Astrocyte (in vitro differentiated cells and primary cell): ENCODE measurements around the gene C1orf116. TPM values are rescaled to one million over a fixed set of nuclear protein-coding genes. Genes with fewer than 3 reads are reported as not detected.

Source experiments
- DNase-seq: peaks from one replicate; pipeline ENCODE4 v3.0.0-alpha.2; 2010; ENCODE audit warnings: low read depth
- FAIRE-seq: peaks from 2 replicates; lab custom pipeline; 2011; peaks lifted over from hg19 to GRCh38; lab: Jason Lieb, UNC
- H2AFZ ChIP-seq: 2 replicates; pipeline ENCODE4 v1.6.0; 2012; ENCODE audit warnings: low read depth, low read length, inconsistent platforms
- H3K27ac ChIP-seq: 2 replicates; pipeline ENCODE4 v1.5.1; 2011; ENCODE audit warnings: low read depth, low read length, inconsistent platforms
- H3K27me3 ChIP-seq: 2 replicates; pipeline ENCODE4 v1.6.0; 2011; ENCODE audit warnings: low read length, inconsistent platforms; ENCODE audit not compliant: insufficient read depth
- H3K36me3 ChIP-seq: 2 replicates; pipeline ENCODE4 v1.5.1; 2011; ENCODE audit warnings: low read length, inconsistent platforms; ENCODE audit not compliant: insufficient read depth
- H3K4me1 ChIP-seq: 2 replicates; pipeline ENCODE4 v1.5.1; 2011; ENCODE audit warnings: low read length, inconsistent platforms; ENCODE audit not compliant: insufficient read depth
- H3K4me2 ChIP-seq: 2 replicates; pipeline ENCODE4 v1.6.0; 2012; ENCODE audit warnings: low read length, inconsistent platforms
- H3K4me3 ChIP-seq: 2 replicates; pipeline ENCODE4 v1.5.1; 2011; ENCODE audit warnings: low read depth, mild to moderate bottlenecking, low read length, inconsistent platforms; ENCODE audit not compliant: insufficient read depth
- H3K79me2 ChIP-seq: 2 replicates; pipeline ENCODE4 v1.6.0; 2012; ENCODE audit warnings: mild to moderate bottlenecking, low read length, inconsistent platforms; ENCODE audit not compliant: insufficient read depth
- H3K9ac ChIP-seq: 2 replicates; pipeline ENCODE4 v1.6.0; 2012; ENCODE audit warnings: mild to moderate bottlenecking, low read length, inconsistent platforms
- H3K9me3 ChIP-seq: 2 replicates; pipeline ENCODE4 v1.5.1; 2012; ENCODE audit warnings: low read depth, mild to moderate bottlenecking, low read length, inconsistent platforms; ENCODE audit not compliant: insufficient read depth
- H4K20me1 ChIP-seq: 2 replicates; pipeline ENCODE4 v1.6.0; 2012; ENCODE audit warnings: low read length, inconsistent platforms; ENCODE audit not compliant: insufficient read depth
- H3K27ac Mint-ChIP-seq: one replicate; pipeline ENCODE4 v1.8.0; 2021; ENCODE audit warnings: mild to moderate bottlenecking, mixed read lengths; ENCODE audit not compliant: unreplicated experiment
- H3K27me3 Mint-ChIP-seq: one replicate; pipeline ENCODE4 v1.8.0; 2021; ENCODE audit warnings: low read depth, mixed read lengths; ENCODE audit not compliant: unreplicated experiment
- H3K36me3 Mint-ChIP-seq: one replicate; pipeline ENCODE4 v1.8.0; 2021; ENCODE audit warnings: low read depth, mixed read lengths; ENCODE audit not compliant: unreplicated experiment
- H3K4me1 Mint-ChIP-seq: one replicate; pipeline ENCODE4 v1.8.0; 2021; ENCODE audit warnings: low read depth, mixed read lengths; ENCODE audit not compliant: unreplicated experiment
- H3K4me3 Mint-ChIP-seq: one replicate; pipeline ENCODE4 v1.8.0; 2021; ENCODE audit warnings: mild to moderate bottlenecking, moderate library complexity, mixed read lengths; ENCODE audit not compliant: unreplicated experiment
- H3K9me3 Mint-ChIP-seq: one replicate; pipeline ENCODE4 v1.8.0; 2021; ENCODE audit warnings: mild to moderate bottlenecking, mixed read lengths; ENCODE audit not compliant: unreplicated experiment
- EZH2 ChIP-seq: IDR thresholded peaks from 2 replicates; pipeline ENCODE4 v1.6.1; 2012; ENCODE audit warnings: mild to moderate bottlenecking, low read length, inconsistent platforms; ENCODE audit not compliant: insufficient read depth
- total RNA-seq: library from RNA; stranded (reverse); gene quantifications from 2 replicates; pipeline ENCODE4 v1.2.1, GENCODE V29; 2021
- TF ChIP-seq, protein P1 (sequence below): IDR thresholded peaks from 2 replicates; pipeline ENCODE4 v1.5.1; 2011; ENCODE audit warnings: low read depth, mild to moderate bottlenecking, inconsistent platforms, low read length, moderate library complexity; ENCODE audit not compliant: insufficient read depth

Gene C1orf116
- total RNA-seq, 1 donor from 2014 or later: 0.86 TPM

DNA sequence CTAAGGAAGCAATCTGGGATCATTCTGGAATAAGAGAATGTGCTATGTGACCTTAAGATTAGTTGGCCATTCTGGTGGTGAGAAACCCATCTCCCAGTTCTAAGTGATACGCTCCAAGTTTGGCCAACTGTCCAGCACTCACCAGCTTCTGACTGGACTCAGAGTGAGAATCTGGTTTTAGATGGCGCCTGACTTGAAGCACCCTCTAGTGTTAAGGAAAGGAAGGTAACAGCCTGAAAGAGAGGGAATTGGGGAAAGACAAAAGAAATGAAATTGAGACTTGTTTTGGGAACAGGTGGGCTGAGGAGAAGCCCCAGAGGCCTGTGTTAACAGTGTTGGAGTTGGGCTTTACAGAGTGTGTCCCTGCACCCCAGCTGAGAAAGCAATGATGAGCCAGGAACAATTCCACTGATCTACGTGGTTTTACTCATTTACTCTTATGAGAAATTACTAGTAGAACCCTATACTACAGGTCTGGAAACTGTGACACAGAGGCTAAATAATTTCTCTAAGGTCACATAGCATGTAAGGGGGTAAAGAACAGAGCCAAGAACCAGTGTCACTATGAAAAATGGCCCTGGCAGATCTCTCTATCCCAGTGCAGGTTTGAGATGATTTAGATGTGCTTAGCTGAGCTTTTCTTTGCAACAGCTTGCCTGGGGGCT lies 53.0 kb downstream of the C1orf116 start:
- FAIRE-seq (no peak), DNase-seq (peak; percentile 20)
- Mint-ChIP-seq H3K4me1 (no peaks in the 10 kb centered on the region), H3K36me3 (no peaks in the 10 kb centered on the region), H3K27ac (no peak overlapping the region), H3K9me3 (no peaks in the 10 kb centered on the region), H3K27me3 (peaks cover 42% of the 10 kb centered on the region), H3K4me3 (no peak overlapping the region)
- Histone ChIP-seq H3K36me3 (no peaks in the 10 kb centered on the region), H2AFZ (no peak overlapping the region), H3K27ac (no peak overlapping the region), H3K4me3 (no peak overlapping the region), H3K27me3 (peaks cover 40% of the 10 kb centered on the region), H3K4me1 (no peaks in the 10 kb centered on the region), H3K9ac (no peak overlapping the region), H3K79me2 (no peaks in the 10 kb centered on the region), H3K9me3 (no peaks in the 10 kb centered on the region), H3K4me2 (no peak overlapping the region), H4K20me1 (no peaks in the 10 kb centered on the region)
- TF ChIP-seq EZH2: no peak
- TF ChIP-seq, protein P1, sequence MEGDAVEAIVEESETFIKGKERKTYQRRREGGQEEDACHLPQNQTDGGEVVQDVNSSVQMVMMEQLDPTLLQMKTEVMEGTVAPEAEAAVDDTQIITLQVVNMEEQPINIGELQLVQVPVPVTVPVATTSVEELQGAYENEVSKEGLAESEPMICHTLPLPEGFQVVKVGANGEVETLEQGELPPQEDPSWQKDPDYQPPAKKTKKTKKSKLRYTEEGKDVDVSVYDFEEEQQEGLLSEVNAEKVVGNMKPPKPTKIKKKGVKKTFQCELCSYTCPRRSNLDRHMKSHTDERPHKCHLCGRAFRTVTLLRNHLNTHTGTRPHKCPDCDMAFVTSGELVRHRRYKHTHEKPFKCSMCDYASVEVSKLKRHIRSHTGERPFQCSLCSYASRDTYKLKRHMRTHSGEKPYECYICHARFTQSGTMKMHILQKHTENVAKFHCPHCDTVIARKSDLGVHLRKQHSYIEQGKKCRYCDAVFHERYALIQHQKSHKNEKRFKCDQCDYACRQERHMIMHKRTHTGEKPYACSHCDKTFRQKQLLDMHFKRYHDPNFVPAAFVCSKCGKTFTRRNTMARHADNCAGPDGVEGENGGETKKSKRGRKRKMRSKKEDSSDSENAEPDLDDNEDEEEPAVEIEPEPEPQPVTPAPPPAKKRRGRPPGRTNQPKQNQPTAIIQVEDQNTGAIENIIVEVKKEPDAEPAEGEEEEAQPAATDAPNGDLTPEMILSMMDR: peak; percentile 50

DNA sequence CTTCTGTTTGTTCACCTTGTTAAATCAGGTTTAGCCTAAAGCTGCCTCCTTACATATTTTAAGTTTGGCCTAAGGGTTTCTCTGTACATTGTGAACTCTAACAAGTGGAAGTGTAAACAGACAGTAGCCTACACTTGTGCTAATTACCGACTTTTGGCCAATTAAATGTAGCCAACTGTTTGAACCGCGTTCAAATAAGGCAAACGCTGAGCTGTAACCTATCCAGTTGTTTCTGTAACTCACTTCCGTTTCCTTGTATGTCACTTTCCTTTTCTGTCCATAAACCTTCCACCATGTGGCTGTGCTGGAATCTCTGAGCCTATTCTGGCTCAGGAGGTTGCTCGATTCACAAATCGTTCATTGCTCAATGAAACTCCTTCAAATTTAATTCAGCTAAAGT lies 54.3 kb downstream of the C1orf116 start:
- Histone ChIP-seq H3K27ac (no peak overlapping the region), H3K79me2 (no peaks in the 10 kb centered on the region), H3K36me3 (no peaks in the 10 kb centered on the region), H3K4me2 (no peak overlapping the region), H3K9me3 (no peaks in the 10 kb centered on the region), H3K4me3 (no peak overlapping the region), H3K27me3 (peaks cover 37% of the 10 kb centered on the region), H3K9ac (no peak overlapping the region), H3K4me1 (no peaks in the 10 kb centered on the region), H4K20me1 (no peaks in the 10 kb centered on the region), H2AFZ (no peak overlapping the region)
- peaks cover 49% of the 10 kb centered on the region for H3K27me3 Mint-ChIP-seq
- FAIRE-seq (no peak), DNase-seq (no peak)
- H3K27ac Mint-ChIP-seq: no peak overlapping the region
- TF ChIP-seq EZH2: no peak
- TF ChIP-seq, protein P1: no peak
- H3K9me3 Mint-ChIP-seq: no peaks in the 10 kb centered on the region
- no peaks in the 10 kb centered on the region for H3K36me3 Mint-ChIP-seq
- no peak overlapping the region for H3K4me3 Mint-ChIP-seq
- H3K4me1 Mint-ChIP-seq: no peaks in the 10 kb centered on the region

DNA sequence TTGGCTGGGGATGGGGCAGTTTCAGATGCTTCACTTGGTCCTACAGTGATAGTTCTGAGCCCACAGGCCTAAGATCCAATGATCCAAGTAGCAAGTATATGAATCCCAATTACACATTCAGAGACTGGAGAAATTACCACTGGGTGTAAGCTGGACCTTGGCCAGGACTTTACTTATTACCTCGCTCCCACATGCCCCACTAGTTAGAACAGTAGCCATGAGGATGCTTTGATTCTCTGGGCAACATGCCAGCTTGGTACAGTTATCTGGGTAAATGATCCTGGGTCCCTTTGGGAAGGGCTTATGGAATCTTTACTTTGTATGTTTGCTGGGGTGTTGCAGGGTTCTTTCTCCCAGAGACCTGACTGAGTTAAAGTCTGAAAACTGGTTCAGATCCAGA lies 57.2 kb downstream of the C1orf116 start:
- no peaks in the 10 kb centered on the region for H4K20me1 ChIP-seq
- peaks cover 30% of the 10 kb centered on the region for H3K27me3 ChIP-seq
- H3K27ac ChIP-seq: no peak overlapping the region
- H3K4me2 ChIP-seq: no peak overlapping the region
- H3K9ac ChIP-seq: no peak overlapping the region
- no peaks in the 10 kb centered on the region for H3K4me1 ChIP-seq
- H3K79me2 ChIP-seq: no peaks in the 10 kb centered on the region
- H2AFZ ChIP-seq: no peak overlapping the region
- no peaks in the 10 kb centered on the region for H3K9me3 Mint-ChIP-seq
- no peaks in the 10 kb centered on the region for H3K4me1 Mint-ChIP-seq
- DNase-seq: no peak
- H3K9me3 ChIP-seq: no peaks in the 10 kb centered on the region
- H3K4me3 ChIP-seq: no peak overlapping the region
- no peak for FAIRE-seq
- TF ChIP-seq, protein P1: no peak
- no peak for TF ChIP-seq EZH2
- H3K27me3 Mint-ChIP-seq: peaks cover 54% of the 10 kb centered on the region
- H3K27ac Mint-ChIP-seq: no peak overlapping the region
- H3K36me3 Mint-ChIP-seq: no peaks in the 10 kb centered on the region
- no peaks in the 10 kb centered on the region for H3K36me3 ChIP-seq
- no peak overlapping the region for H3K4me3 Mint-ChIP-seq
